ENCODE data around the gene IFT43.

IFT43 gene

GRCh38 chr14:76109087-76109880, 123.7 kb downstream of the IFT43 start:
- no peak for DNase-seq (ENCODE audit: low read depth)

GRCh38 chr14:76112889-76113624, 127.5 kb downstream of the IFT43 start:
- DNase-seq (ENCODE audit: low read depth), result no peak

DNA sequence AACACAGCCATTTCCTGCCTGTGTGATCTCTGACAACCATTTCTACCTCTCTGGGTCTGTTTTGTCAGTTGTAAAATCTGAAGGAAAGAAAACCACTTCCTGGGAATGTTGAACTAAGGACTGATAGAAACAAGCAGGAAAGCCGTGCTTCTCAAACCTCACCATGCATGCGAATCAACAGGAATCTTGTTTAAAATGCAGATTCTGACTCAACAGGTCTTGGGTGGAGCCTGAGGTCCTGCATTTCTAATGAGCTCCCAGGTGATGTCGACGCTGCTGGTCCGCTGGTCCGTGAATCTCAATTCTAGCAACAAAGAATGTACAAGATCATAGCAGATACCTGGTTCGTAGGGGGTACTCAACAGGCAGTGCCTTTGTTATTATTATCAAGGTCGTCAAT, 128.1 kb downstream of the IFT43 start:
- DNase-seq (ENCODE audit: low read depth), result no peak

DNA sequence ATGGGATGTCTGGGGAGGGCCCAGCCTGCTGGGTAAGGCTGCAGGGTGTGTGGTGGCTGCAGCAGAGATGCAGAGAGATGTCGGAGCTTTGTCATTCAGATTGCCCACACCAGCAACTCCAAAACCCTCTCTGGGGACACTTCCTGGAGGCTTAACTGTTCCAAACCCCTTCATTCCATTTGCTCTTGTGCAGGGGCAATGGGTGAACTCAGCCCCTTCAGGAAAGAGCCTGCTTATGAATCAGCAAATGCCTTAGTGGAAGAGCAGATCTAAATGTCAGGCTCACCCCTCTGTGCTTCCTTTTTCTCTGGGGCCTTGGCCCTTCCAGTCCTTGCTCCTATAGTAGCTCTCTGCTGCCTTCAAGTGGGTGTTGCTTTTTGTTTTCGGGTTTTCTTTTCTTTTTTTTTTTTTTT, 129.5 kb downstream of the IFT43 start:
- DNase-seq (ENCODE audit: low read depth), result no peak

DNA sequence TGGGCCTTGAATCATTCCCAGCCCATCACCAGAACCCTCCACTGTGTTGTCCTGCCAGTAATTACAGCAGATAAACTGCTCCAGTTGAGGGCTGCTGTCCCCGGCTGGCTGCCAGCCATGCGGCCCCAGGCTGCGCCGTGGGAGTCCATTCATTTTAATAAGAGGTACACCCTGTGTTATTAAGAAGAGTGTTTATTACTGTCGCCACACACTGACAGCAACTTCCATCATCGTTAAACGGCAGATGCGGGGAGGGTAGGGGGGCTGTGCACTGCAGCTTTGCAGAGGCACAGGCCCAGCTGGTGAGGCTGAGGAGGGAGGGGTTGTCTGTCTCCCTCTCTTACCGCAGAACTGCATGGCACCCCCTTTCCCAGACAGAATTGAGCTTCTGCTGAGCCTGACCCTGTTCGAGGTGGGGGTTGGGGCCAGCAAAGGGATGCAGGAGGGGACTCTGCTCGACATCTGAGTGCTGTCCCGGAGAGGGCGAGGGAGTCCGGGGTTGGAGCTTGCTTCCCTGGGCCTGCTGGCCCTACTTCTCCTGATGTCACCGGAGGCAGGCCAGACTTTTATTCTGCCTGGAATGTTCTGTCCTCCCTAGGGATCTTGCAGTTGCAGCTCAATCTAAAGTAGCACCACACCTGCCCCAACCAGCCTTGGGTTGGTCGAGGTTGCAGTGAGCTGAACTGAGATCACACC, 132.4 kb downstream of the IFT43 start:
- no peak for DNase-seq (ENCODE audit: low read depth)

GRCh38 chr14:76118594-76118993, 133.0 kb downstream of the IFT43 start:
- DNase-seq (ENCODE audit: low read depth), result no peak

GRCh38 chr14:76121089-76121748, 135.7 kb downstream of the IFT43 start:
- DNase-seq (ENCODE audit: low read depth), result no peak

DNA sequence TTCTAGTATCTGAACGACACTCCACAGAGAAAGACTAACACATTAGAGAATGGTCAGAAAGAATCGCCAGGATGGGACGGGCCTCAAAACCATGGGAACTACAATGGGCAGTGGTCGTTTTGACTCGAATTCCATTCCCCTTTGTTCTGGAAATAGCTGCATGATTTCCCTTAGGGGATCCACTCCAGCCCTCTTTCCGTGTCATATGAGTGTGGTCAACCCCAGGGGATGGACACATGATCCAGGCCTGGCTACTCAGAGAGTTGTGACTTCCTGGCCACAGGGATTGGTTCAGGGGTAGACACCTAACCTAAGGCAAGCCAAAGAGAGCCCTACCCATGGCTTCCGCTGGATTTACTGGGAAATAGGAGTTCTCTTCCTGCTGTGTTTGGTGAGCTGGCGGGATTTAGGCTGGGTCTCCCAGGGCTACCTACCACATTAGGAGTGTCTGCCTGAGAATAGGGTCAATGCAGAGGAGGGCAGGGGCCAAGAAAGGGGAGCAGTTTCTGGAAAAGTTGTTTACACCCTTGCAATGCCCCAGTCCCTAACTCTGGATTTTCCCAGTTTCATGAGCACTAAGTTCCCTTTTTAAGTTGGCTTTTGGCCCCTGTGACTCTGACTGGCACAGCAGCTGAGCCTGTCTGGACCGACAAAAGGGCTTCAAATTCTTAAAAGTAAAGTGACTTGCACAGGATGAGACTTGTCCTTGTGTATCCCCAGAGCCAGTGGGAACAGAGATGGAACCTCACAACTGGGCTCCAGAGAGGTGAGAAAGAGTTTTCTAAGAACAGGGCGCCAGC, 138.1 kb downstream of the IFT43 start:
- no peak for DNase-seq (ENCODE audit: low read depth)

GRCh38 chr14:76125511-76125910, 139.9 kb downstream of the IFT43 start:
- no peak for DNase-seq (ENCODE audit: low read depth)

GRCh38 chr14:76126076-76126475, 140.5 kb downstream of the IFT43 start:
- DNase-seq (ENCODE audit: low read depth), result no peak

DNA sequence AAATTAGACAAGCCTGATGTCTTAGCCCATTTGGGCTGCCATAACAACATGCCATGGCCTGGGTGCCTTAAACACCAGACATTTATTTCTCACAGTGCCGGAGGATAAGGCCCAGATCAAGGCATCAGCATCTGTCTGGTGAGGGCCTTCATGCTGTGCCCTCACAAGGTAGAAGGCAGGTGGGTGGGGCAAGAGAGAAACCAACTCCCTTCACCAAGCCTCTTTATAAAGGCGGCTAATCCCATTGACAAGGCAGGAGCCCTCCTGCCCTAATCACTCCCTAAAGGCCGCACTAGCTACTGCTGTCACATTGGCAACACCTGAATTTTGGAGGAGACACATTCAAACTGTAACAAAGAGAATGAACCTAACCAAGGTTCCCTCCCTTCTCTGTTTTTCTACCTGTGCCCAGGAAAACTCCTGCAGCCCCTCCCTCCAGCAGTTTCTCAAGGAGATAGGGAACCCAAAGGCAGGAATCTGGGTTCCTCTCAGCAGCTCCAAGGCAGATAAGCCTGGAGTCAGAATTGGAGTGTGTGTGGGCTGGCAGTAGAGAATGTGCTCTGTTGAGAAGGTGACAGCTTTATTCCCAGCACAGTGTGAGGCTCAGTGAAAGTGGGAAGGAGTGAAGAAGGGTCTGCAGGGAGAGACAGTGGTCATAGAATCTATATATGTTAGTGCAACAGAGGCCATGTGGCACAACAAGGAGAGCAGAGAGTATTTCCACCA, 144.5 kb downstream of the IFT43 start:
- DNase-seq (ENCODE audit: low read depth), result no peak

- no peak for DNase-seq (ENCODE audit: low read depth)
Measured at GRCh38 chr14:76131071-76131965, 145.8 kb downstream of the IFT43 start.

DNA sequence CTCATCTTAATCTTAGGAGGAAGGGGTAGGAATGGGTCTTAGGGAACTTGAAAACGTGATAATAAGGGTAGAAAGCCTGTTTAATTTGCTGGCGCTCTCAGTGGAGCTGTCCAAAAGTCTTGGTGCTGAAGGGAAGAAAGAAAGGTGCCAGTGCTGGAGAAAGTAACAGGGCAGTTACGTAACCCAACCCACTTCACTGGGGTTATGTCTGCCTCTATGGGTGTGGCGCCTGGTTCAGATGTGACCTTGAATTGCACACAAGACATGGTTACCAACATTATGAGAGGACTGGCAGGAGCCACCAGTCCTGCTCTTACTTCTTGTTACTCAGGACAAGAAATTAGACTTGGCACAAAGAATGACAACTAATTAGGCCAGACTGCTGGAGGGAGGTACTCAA, 147.5 kb downstream of the IFT43 start:
- no peak for DNase-seq (ENCODE audit: low read depth)

Measured in T-helper 22 cell (primary cell).